IPS-18a (cell line): ENCODE results near the gene MAB21L1.

ENCODE experiments used
- H3K27ac ChIP-seq: one replicate; pipeline ENCODE4 v1.5.1; 2013; ENCODE audit warnings: low read length
- H3K27me3 ChIP-seq: one replicate; pipeline ENCODE4 v1.6.1; 2013; ENCODE audit warnings: mild to moderate bottlenecking, low read length; ENCODE audit not compliant: control insufficient read depth, insufficient read depth
- H3K36me3 ChIP-seq: one replicate; pipeline ENCODE4 v1.6.1; 2013; ENCODE audit warnings: low read depth, low read length; ENCODE audit not compliant: control insufficient read depth
- H3K4me1 ChIP-seq: one replicate; pipeline ENCODE4 v1.6.1; 2013; ENCODE audit warnings: low read depth, low read length; ENCODE audit not compliant: control insufficient read depth
- H3K4me3 ChIP-seq: one replicate; pipeline ENCODE4 v1.5.1; 2013; ENCODE audit warnings: low read length
- H3K9ac ChIP-seq: one replicate; pipeline ENCODE4 v1.6.1; 2013; ENCODE audit warnings: mild to moderate bottlenecking, low read length, moderate library complexity
- H3K9me3 ChIP-seq: one replicate; pipeline ENCODE4 v1.6.1; 2013; ENCODE audit warnings: low read depth, low read length; ENCODE audit not compliant: control insufficient read depth

MAB21L1 gene

DNA sequence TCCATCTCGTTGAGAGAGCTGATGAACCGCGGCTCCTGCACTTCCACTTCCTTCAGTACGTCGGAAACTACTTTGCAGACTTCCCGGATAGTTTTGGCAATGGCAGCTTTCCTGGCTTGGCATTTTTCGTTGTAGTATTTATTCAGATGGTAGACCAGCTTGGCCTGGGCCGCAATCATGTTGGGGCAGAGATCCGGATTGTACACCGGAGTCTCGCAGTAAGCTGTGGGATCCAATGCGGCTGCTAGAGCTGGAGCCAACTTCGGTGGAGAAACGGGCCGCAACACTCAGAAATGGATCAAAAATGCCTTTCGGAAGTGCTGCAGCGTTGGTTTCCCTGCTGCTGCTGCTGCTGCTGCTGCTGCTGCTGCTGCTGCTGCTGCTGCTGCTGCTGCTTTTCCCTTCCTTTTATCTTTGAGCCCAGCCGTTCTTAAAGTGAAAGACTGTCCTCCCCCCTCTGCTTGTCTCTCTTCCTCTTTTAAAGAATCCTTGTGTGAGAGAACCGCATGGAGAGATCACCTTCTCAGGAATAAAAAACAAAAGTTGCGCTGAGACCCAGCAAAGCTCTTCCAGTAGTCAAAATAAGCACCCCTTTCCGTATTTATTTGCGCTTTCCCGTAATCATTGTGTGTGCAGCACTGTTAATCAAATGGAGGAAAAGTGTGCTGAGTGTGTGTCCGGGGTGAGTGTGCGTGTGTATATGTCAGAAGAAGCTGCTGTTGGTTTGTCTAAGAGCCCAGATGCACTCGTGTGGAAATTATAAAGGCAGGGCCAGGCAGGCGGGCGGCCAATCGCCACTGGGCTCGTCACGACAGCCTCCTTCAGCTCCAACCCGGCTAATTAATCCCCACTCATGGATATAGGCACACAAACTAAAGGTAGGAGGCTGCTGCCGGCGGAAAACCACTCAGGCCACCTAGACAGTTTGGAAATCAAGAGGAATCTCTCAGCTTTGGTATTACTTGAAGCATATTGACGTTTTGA is at the start of gene MAB21L1:
TSS of gene MAB21L1 (minus strand) at position 730 of the 984 bp plus-strand sequence. CDS start at position 179, 551 bp downstream.
- Histone ChIP-seq H3K4me3 (peak within 1 kb of the TSS; percentile 69), H3K4me1 (peaks cover 43% of the 10 kb centered on the region), H3K27ac (no peak within 1 kb of the TSS), H3K36me3 (no peaks in the 10 kb centered on the region), H3K27me3 (peaks cover 97% of the 10 kb centered on the region), H3K9ac (no peak within 1 kb of the TSS), H3K9me3 (no peaks in the 10 kb centered on the region)

DNA sequence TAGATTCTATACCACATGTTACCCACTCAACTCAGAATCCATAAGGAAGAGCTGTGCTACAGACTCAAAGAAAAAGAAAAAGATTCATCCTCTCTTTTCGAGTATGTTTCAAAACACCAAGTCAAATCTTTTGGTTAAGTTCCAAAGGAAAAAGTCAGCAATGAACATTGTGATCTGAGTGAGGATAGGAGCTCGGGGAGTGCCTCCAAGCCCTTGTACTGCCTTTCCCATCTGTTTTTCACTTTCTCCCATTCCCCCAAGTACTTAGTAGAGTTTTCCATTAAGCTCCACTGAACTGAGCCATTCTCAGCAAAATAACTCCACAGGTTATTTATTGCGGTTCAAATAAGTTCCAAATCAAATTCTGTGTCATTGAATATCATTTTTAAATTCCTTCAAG is 47.7 kb upstream of the MAB21L1 start:
- H3K9me3 ChIP-seq = no peaks in the 10 kb centered on the region
- H3K27ac ChIP-seq = no peak overlapping the region
- no peaks in the 10 kb centered on the region for H3K36me3 ChIP-seq
- no peak overlapping the region for H3K4me3 ChIP-seq
- no peaks in the 10 kb centered on the region for H3K27me3 ChIP-seq
- H3K9ac ChIP-seq = no peak overlapping the region
- H3K4me1 ChIP-seq = no peaks in the 10 kb centered on the region

DNA sequence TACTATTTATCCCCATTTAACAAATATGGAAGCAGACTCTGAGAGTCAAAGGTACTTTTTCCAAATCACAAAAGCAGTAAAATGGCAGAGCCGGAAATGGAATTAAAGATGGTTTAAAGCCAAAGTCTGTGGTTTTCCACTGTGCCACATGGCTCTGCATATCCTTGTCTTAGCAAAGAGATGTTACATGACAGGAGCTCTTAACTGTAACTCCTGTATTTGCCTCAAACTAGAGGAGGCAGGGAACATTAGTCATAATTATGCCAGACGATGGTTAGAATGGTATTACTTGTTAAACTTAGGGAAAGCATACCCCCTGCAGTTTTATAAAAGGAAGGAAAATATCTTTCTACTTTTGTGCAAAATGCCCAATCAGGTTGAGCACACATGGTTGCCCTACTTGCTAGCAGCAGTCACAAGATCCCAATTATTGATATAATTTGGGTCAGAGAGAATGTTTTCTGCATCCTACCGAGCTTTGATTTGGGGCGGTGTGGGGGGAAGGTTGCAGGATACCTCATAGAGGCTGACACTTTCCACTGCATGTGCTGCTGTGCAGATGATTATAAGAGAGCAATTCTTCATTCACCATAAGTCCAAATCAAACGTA is 42.0 kb upstream of the MAB21L1 start:
- no peak overlapping the region for H3K9ac ChIP-seq
- H3K4me1 ChIP-seq = peaks cover 14% of the 10 kb centered on the region
- H3K27me3 ChIP-seq = no peaks in the 10 kb centered on the region
- H3K4me3 ChIP-seq = no peak overlapping the region
- no peaks in the 10 kb centered on the region for H3K9me3 ChIP-seq
- no peak overlapping the region for H3K27ac ChIP-seq
- no peaks in the 10 kb centered on the region for H3K36me3 ChIP-seq

DNA sequence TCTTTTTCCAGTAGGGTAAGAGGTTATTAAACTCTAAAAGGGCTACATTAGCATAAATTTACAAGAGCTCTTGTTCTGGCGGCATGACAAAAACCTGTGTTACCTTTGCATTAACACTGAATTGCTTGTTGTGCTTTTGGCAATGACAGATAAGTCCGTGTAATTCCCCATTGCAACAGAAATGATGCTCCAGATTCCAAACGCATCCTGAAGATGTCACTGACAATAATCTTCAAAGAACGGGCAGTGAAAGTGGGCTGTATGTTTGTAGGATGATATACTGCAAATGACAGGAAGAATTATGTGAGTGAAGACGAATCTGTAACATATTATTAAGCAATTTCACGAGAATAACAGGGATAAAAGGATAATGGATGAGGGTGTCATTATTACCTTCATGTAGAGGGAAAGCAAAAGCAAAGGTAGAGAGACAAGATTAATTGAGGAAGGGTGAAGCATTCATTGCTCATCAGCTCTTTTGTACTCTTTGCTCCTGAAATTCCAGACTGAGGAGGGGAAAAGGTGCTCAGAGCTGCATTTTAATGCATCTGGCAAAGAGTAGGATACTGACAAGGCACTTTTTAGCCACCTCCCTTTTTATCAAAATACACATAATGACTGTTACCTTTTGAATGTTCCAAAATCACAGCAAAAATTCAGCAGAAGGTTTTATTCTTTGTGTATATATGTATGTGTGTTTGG is 38.5 kb upstream of the MAB21L1 start:
- Histone ChIP-seq H3K27ac (no peak overlapping the region), H3K4me3 (no peak overlapping the region), H3K4me1 (peaks cover 14% of the 10 kb centered on the region), H3K27me3 (no peaks in the 10 kb centered on the region), H3K36me3 (no peaks in the 10 kb centered on the region), H3K9me3 (no peaks in the 10 kb centered on the region), H3K9ac (no peak overlapping the region)

DNA sequence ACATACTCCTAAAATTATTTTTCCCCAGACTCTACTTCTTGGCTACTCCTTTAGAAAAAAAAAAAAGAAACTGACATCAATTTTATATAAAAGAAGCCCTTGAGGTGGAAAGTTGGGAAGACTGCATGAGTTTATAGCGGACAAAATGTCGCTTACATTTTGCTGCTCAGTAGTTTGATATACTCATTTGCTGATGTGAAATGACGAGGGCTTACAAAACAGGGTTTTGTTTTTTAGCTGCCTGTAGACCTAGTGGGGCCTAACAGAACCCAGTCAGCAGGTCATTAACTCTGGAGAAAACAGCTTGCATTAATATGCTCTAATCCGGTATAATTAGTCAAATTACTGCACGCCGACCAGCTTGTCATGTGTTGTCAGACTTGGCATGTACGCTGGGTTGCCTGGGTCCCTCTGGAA is 37.6 kb upstream of the MAB21L1 start:
- H3K36me3 ChIP-seq = no peaks in the 10 kb centered on the region
- H3K9me3 ChIP-seq = no peaks in the 10 kb centered on the region
- no peak overlapping the region for H3K4me3 ChIP-seq
- H3K27me3 ChIP-seq = no peaks in the 10 kb centered on the region
- H3K9ac ChIP-seq = no peak overlapping the region
- peaks cover 14% of the 10 kb centered on the region for H3K4me1 ChIP-seq
- no peak overlapping the region for H3K27ac ChIP-seq

DNA sequence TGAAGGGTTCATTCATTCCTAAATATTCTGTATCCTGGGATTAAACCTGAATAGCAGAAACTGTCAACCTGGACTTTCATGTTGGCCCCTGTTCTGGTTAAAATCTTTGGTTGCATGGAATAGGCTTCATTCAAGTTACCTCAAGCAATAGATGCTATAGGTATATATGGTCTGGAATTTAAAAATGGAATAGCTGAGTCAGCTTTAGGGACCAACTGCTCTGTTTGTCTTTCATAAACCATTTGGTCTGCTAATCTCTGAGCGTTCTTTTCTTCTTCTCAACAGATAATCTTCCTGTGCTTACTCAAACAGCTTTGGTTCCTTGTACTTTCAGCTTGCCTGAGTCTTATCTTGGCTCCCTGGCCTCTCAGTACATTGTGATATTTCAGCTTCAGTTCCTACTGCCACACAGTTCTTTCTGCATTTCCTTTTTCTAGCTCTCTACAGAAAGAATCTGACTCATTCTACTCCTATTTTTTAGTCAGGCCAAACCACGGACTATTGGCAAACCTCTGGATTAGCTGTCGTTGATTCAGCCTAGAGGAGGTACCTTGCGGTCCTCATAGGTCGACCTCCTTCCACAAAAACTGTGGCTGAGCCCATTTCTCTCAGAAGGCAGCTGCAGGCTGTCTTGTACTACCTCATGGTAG is 35.9 kb upstream of the MAB21L1 start:
- no peaks in the 10 kb centered on the region for H3K36me3 ChIP-seq
- H3K4me1 ChIP-seq = peaks cover 14% of the 10 kb centered on the region
- no peak overlapping the region for H3K9ac ChIP-seq
- no peak overlapping the region for H3K4me3 ChIP-seq
- no peak overlapping the region for H3K27ac ChIP-seq
- no peaks in the 10 kb centered on the region for H3K9me3 ChIP-seq
- no peaks in the 10 kb centered on the region for H3K27me3 ChIP-seq

DNA sequence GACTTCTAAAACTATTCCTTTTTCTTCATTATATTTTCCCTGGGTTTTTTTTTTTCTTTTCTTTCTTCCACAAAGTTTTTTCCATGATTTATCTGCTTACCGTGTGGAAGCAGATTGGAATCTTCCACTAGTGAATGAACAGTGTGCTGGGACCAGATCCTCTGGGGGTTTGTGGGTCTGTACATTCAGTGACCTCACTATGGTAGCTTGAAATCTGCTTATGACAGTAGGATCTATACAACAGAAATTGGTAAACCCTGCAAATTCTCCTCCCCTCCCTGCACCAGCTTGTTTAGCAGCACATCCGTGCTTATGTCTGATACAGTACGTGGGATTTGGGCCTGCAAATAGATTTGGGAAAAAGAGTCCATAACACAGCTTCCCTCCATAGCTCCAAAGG is 26.0 kb upstream of the MAB21L1 start:
- Histone ChIP-seq H3K9me3 (no peaks in the 10 kb centered on the region), H3K4me1 (no peaks in the 10 kb centered on the region), H3K27me3 (no peaks in the 10 kb centered on the region), H3K4me3 (no peak overlapping the region), H3K9ac (no peak overlapping the region), H3K27ac (no peak overlapping the region), H3K36me3 (no peaks in the 10 kb centered on the region)

DNA sequence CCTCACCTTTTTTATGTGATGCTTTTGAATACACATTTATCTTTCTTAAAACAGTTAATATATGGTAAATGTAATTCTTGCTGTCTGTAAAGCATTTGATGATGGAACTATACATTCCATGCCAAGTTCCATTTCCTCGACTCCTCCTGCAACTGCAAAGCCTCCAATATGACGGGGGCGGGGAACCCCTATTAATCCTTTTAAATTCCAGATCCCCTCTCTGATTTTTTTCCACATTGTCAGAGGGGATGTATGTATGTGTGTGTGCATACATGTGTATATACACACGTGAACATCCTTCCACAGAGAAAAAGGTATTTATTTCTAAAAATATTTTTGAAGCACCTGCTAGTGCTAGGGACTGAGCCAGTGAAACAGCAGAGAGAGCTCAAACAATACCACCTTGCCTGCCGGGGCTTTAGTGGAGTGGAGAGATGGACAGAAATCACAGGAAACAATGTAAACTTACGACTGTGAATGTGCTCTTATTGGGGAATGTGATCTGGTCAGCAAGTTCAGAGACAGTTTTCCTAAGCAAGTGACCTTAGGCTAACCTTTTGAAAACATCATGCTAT is 25.3 kb upstream of the MAB21L1 start:
- H3K27ac ChIP-seq = no peak overlapping the region
- H3K27me3 ChIP-seq = no peaks in the 10 kb centered on the region
- H3K9me3 ChIP-seq = no peaks in the 10 kb centered on the region
- H3K36me3 ChIP-seq = no peaks in the 10 kb centered on the region
- H3K4me3 ChIP-seq = no peak overlapping the region
- no peak overlapping the region for H3K9ac ChIP-seq
- H3K4me1 ChIP-seq = no peaks in the 10 kb centered on the region

DNA sequence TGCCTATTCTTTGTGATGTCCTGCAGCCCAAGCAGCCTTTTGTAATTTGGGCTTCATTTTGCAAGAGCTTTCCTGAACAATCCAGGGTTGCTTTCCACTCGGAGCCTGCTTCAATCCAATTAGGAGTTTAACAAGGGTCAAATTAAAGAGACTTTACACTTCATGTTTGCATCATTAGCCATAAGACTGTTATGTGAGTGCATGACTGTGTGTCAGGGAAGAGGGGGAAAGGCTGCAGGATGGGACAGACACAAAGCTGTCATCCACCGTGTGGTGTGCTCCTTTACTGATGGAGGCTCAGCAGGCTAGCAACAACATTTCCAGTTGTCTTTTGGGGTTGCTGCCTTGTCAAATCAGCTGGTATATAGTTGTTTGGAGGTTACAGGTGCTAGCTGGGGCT is 23.7 kb upstream of the MAB21L1 start:
- no peaks in the 10 kb centered on the region for H3K4me1 ChIP-seq
- H3K27ac ChIP-seq = no peak overlapping the region
- H3K27me3 ChIP-seq = no peaks in the 10 kb centered on the region
- no peaks in the 10 kb centered on the region for H3K36me3 ChIP-seq
- H3K4me3 ChIP-seq = no peak overlapping the region
- no peaks in the 10 kb centered on the region for H3K9me3 ChIP-seq
- H3K9ac ChIP-seq = no peak overlapping the region

DNA sequence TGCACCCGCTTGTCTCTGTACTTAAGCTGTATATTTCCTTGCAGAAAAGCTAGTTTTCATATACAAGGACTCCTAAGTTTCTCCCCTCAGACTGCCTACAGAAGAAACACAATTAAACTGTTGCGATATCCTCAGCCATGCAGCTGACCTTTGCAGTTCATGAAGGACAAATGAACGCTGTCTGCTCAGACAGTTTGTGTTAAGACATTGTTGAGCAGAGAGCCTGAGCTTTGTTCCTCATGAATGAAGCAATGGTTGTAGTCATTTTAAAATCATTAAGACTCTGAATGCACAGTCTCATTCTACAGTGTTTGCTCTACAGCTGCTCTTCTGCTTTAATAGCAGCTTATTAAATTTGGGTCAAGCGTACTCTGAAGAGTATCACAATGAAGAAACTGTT is 23.2 kb upstream of the MAB21L1 start:
- Histone ChIP-seq H3K9ac (no peak overlapping the region), H3K9me3 (no peaks in the 10 kb centered on the region), H3K36me3 (no peaks in the 10 kb centered on the region), H3K4me3 (no peak overlapping the region), H3K4me1 (no peaks in the 10 kb centered on the region), H3K27me3 (no peaks in the 10 kb centered on the region), H3K27ac (no peak overlapping the region)

DNA sequence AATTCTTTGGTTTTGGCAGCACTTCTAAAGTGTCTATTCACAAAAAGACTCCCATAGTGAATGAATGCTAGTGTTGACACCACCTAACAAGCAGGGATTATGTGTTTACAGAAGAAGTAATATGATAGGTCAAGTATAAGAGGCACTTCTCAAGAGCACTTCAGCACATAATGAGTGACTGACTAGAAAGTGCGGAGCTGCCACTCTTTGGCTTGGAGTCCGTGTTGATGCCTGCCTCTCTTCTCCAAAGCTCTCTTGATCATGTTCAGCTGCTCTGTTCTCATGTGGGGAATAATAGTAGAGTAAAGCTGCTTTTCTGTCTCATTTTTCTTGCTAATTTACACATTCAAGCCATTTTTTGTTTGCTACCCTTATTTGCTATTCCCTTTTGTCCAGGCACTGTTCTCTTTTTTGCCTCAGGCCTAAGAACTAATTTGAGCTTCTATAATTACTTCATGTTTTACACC is 22.7 kb upstream of the MAB21L1 start:
- Histone ChIP-seq H3K9me3 (no peaks in the 10 kb centered on the region), H3K4me1 (no peaks in the 10 kb centered on the region), H3K9ac (no peak overlapping the region), H3K36me3 (no peaks in the 10 kb centered on the region), H3K4me3 (no peak overlapping the region), H3K27me3 (no peaks in the 10 kb centered on the region), H3K27ac (no peak overlapping the region)
